HEK293 (cell line): ENCODE data around the gene TSC22D1.

Source experiments
- CTCF ChIP-seq: fragments of 450-650 bp; formaldehyde crosslinking; IDR thresholded peaks from 2 replicates; pipeline ENCODE4 v1.5.1; 2016; ENCODE audit warnings: missing biosample characterization, missing genetic modification characterization
- INSM2 ChIP-seq: fragments of 450-650 bp; formaldehyde crosslinking; IDR thresholded peaks from 2 replicates; pipeline ENCODE4 v1.5.1; 2016; ENCODE audit warnings: missing biosample characterization, missing genetic modification characterization
- SP2 ChIP-seq: fragments of 450-650 bp; formaldehyde crosslinking; IDR thresholded peaks from 2 replicates; pipeline ENCODE4 v1.5.1; 2016; ENCODE audit warnings: missing biosample characterization, missing genetic modification characterization
- ZNF16 ChIP-seq: fragments of 450-650 bp; formaldehyde crosslinking; IDR thresholded peaks from 2 replicates; pipeline ENCODE4 v1.5.1; 2016; ENCODE audit warnings: low read depth, missing biosample characterization, missing genetic modification characterization
- ZNF19 ChIP-seq: fragments of 450-650 bp; formaldehyde crosslinking; IDR thresholded peaks from 2 replicates; pipeline ENCODE4; 2016; ENCODE audit warnings: missing biosample characterization, missing genetic modification characterization, low read depth
- ZNF362 ChIP-seq: fragments of 450-650 bp; formaldehyde crosslinking; IDR thresholded peaks from 2 replicates; pipeline ENCODE4 v1.5.1; 2016; ENCODE audit warnings: missing biosample characterization, missing genetic modification characterization
- ZNF830 ChIP-seq: fragments of 450-650 bp; IDR thresholded peaks from 2 replicates; pipeline ENCODE4 v1.5.0; 2018; ENCODE audit warnings: missing biosample characterization, missing genetic modification characterization, low read depth, mild to moderate bottlenecking, moderate library complexity
- ZSCAN30 ChIP-seq: fragments of 450-650 bp; IDR thresholded peaks from 2 replicates; pipeline ENCODE4 v1.5.1; 2018; ENCODE audit warnings: missing biosample characterization, mild to moderate bottlenecking, missing genetic modification characterization, moderate library complexity
- TF ChIP-seq, protein P1 (sequence below): sonication (generic); formaldehyde crosslinking; IDR thresholded peaks from 2 replicates; pipeline ENCODE4 v1.8.1; 2022; ENCODE audit warnings: mild to moderate bottlenecking, moderate library complexity, missing genetic modification reagents
- TF ChIP-seq, protein P2 (sequence below): fragments of 450-650 bp; formaldehyde crosslinking; IDR thresholded peaks from 2 replicates; pipeline ENCODE4 v1.5.1; 2016; ENCODE audit warnings: missing biosample characterization, missing genetic modification characterization

DNA sequence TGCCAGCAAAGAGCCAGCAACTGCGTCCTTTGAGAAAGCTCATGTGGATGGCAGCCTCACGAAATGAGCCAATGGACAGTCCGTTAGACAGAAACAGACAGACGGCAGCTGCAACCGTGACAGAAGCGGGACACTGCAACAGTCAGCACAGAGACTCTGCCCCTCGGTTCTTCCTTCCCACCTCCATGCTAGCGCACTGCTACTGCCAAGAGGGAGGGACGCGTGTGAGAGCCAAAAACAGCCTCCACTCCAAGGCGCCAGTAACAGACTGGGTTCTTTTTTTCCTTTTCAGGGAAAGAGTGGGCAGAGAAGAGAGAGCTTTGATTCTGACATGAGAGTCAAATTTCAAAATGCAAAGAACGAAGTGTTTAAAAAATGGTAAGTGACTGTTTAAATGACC is 125.0 kb downstream of the TSC22D1 start:
- no peak for TF ChIP-seq ZNF19 (tag by site-specific recombination)
- TF ChIP-seq, protein P1, sequence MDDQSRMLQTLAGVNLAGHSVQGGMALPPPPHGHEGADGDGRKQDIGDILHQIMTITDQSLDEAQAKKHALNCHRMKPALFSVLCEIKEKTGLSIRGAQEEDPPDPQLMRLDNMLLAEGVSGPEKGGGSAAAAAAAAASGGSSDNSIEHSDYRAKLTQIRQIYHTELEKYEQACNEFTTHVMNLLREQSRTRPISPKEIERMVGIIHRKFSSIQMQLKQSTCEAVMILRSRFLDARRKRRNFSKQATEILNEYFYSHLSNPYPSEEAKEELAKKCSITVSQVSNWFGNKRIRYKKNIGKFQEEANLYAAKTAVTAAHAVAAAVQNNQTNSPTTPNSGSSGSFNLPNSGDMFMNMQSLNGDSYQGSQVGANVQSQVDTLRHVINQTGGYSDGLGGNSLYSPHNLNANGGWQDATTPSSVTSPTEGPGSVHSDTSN (CRISPR knock-in tag): no peak
- TF ChIP-seq INSM2: no peak
- no peak for TF ChIP-seq CTCF (tag by site-specific recombination)
- no peak for TF ChIP-seq ZSCAN30
- TF ChIP-seq, protein P2, sequence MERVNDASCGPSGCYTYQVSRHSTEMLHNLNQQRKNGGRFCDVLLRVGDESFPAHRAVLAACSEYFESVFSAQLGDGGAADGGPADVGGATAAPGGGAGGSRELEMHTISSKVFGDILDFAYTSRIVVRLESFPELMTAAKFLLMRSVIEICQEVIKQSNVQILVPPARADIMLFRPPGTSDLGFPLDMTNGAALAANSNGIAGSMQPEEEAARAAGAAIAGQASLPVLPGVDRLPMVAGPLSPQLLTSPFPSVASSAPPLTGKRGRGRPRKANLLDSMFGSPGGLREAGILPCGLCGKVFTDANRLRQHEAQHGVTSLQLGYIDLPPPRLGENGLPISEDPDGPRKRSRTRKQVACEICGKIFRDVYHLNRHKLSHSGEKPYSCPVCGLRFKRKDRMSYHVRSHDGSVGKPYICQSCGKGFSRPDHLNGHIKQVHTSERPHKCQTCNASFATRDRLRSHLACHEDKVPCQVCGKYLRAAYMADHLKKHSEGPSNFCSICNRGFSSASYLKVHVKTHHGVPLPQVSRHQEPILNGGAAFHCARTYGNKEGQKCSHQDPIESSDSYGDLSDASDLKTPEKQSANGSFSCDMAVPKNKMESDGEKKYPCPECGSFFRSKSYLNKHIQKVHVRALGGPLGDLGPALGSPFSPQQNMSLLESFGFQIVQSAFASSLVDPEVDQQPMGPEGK (tag by site-specific recombination): no peak
- TF ChIP-seq SP2: no peak
- TF ChIP-seq ZNF830 (tag by site-specific recombination): no peak
- no peak for TF ChIP-seq ZNF16 (tag by site-specific recombination)
- TF ChIP-seq ZNF362 (tag by site-specific recombination): no peak
